GM19328 (cell line): ENCODE results near the gene CACNA1G.

Source experiments
- ATAC-seq: cut with Tn5 transposase; IDR thresholded peaks from one replicate; pipeline ENCODE4 v1.9.1; 2021; ENCODE audit warnings: mild to moderate bottlenecking, moderate library complexity; ENCODE audit not compliant: unreplicated experiment

Gene CACNA1G

DNA sequence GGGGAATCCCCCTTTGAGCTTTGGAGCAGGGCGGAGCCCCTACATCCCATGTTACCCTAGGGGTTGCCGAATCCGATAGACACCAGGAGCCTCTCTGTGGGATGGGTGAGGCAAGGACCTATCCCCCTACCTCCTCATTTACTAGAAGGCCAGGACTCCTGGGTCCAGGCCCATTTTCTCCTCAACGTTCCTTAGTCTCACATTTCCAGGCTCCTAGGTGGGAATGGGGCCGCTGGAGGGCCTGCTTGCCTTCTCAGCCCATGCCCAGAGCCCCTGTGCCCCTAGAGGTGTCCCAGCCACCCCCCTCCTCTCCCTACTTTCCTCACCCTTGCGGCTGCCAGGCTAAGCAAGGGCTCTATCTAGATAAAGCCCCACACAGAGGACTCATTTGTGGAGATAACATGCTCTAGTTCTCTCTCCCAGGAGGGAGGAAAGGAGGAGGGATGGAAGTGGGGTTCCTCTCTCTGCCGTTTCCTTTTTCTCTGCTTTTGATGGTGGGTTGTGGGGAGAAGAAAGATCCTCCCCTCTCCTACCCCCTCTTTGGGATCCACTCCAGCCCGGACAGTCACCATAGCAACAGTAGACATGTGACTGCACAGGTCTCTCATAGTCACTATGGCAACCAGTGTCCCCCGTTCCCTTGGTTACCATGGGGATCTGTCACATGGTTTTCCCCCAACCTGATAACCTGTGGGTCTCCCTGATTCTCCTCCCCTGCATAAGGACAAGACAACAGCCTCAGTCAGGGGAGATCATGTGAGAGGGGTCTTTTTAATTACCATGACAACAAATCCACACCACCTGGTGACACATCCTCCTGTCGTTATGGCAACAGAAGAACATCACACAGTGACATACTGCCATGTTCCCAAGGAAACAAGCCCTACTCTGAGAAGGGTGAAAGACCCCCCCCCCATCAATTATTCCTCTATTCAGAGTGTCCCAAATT is 5.2 kb downstream of the CACNA1G start:
- ATAC-seq, result no peak

DNA sequence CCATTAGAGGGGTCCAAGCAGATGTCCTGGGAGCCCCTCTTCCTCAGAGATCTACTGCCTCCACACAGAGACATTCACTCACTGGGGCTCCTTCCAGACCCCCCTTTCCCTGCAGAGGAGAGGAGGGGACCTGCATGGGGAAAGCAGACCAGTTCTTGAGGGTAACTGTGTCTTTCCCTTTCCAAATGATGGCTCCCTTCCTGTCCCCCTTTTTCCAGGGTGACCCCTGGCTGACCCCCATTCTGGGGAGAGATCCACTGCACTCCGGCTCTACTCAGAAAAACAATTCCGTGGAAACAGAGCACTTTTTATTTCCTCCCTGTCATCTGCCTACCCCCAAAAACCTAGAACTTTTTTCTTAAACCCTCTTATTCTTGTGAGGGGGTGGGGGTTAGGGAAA is 6.4 kb downstream of the CACNA1G start:
- ATAC-seq, result no peak

DNA sequence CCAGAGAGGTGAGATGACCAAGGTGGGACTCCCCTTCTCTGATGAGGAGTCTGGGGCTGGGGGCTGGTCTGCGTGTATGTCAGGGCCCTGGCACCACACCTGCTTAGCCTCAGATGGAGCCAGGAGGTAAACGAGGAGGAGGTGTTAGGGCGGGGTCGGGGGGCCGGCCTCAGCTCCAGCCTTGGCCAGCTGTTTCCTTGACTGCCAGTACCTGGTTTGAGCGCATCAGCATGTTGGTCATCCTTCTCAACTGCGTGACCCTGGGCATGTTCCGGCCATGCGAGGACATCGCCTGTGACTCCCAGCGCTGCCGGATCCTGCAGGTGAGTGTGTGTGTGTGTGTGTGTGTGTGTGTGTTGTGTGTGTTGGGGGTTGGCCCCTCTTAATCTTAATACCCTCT is 8.1 kb downstream of the CACNA1G start:
- ATAC-seq, result no peak

DNA sequence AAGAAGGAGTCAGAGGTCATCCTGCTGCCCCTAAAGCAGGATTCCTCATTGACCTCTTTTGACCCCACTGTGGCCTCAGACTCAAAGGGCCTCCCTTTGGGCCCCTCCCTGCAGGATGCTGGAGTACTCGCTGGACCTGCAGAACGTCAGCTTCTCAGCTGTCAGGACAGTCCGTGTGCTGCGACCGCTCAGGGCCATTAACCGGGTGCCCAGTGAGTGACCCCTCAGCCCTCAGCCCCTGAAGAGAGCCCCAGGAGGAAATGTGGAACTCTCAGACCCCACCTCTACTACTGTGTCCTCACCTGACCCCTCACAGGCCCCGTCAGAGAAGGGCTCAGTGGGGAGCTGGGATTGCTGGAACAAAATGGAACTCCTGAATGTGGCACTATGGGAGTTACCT is 9.1 kb downstream of the CACNA1G start:
- ATAC-seq, result no peak

DNA sequence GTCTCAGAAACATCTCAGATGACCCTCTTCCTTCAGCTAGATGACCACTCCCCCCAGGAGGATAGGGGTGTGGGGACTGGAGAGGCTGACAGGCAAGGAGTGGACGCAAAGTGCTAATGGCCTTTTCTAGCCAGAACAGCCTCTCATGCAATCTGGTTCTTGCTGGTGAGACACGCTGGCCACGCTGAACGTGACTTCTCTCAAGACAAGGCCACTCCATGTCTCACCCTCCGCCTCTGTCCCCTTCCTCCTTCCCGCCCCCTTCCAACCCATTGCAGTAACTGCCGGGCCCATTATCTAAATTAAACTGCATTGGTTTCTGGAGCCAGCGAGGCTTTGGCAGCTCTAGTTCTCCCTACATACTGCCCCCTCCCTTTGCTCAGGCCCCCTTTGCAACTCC is 9.5 kb downstream of the CACNA1G start:
- ATAC-seq, result no peak

DNA sequence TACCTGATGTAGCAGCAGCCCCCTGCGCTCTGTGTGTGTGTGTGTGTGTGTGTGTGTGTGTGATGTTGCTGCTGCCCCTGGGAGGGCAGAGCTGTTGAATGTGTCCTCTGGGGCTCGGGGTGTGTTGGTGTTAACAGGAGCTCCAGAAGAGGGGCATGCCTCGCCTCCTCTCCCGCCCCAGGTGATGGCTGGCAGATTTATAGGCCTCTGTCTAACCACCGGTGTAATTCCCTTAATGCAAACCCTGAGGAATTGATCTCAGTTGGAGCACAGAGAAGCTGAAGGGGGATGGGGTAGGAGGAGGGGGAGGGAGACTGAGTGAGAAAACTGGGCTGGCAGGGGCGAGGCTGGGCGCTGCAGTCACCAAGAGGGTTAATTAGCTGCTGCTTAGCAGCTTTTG is 10.0 kb downstream of the CACNA1G start:
- ATAC-seq, result no peak

DNA sequence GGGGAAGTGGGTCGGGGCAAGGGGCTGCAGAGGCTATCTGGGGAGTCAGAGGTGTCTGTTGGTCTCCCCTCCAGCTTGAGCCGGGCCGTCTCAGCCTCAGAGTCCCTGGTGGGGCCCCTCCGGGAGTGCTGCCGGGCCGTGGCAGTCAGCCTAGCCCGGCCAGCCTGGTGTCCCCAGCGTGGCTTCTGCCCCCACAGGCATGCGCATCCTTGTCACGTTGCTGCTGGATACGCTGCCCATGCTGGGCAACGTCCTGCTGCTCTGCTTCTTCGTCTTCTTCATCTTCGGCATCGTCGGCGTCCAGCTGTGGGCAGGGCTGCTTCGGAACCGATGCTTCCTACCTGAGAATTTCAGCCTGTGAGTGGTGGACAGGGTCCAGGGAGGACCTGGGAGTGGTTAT is 11.2 kb downstream of the CACNA1G start:
- ATAC-seq, result no peak

DNA sequence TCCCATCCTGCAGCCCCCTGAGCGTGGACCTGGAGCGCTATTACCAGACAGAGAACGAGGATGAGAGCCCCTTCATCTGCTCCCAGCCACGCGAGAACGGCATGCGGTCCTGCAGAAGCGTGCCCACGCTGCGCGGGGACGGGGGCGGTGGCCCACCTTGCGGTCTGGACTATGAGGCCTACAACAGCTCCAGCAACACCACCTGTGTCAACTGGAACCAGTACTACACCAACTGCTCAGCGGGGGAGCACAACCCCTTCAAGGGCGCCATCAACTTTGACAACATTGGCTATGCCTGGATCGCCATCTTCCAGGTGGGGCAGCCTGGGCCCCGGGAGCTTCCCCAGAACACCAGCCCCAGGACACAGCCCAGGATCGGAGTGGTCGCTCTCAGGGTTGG is 12.0 kb downstream of the CACNA1G start:
- no peak for ATAC-seq

DNA sequence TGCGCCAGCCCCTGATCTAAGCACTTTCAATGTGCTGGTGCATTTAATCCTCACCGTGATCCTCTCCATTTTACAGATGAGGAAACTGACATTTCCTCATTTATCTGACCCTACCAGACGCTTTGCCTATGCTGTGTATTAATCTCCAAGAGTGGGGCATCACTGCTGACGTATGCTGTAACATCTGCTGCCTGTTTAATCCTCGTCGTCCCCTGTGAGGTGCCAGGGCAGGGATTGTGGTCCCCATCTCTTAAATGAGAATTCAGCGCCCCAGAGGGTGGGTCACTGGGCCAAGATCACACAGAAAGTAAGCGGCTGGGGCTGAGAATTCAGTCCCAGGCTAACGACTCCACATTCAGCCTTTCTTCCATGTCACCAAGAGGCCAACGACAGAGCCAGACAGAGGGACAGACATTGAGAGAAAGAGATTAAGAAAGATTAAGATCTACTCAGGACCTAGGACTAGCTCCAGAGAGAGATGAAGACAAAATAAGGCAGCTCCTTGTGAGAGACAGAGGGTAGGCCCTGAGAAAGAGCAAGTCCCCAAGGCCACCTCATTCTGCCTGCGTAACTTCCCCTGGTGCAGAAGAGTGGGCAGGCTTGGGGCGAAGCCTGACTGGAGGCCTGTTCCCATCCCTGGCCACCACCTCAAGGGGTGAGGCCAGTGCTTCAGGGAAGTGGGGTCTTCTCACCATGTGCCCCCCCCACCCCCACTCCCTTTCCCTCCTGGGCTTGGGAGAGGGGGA is 13.5 kb downstream of the CACNA1G start:
- ATAC-seq, result no peak

DNA sequence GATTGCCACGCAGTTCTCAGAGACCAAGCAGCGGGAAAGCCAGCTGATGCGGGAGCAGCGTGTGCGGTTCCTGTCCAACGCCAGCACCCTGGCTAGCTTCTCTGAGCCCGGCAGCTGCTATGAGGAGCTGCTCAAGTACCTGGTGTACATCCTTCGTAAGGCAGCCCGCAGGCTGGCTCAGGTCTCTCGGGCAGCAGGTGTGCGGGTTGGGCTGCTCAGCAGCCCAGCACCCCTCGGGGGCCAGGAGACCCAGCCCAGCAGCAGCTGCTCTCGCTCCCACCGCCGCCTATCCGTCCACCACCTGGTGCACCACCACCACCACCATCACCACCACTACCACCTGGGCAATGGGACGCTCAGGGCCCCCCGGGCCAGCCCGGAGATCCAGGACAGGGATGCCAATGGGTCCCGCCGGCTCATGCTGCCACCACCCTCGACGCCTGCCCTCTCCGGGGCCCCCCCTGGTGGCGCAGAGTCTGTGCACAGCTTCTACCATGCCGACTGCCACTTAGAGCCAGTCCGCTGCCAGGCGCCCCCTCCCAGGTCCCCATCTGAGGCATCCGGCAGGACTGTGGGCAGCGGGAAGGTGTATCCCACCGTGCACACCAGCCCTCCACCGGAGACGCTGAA is 15.2 kb downstream of the CACNA1G start:
- ATAC-seq, result no peak

DNA sequence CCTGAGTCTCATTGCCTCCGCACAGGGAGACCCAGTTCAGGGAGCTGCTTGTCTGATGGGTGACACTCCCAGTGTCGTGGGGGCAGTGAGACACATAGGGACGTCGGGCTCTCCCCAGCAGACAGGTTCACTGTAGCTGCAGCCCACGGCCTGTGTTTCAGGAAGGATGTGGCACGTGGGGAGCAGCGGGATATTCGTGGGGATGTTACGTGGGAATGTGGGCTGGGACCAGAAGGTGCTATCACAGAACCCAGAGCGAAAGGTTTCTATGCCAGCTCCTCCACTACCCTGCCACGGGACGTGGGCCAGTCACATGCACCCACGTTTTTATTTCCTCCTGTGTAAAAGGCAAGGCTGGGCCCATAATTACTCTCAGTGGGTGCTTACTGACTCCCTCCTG is 16.3 kb downstream of the CACNA1G start:
- ATAC-seq, result no peak

DNA sequence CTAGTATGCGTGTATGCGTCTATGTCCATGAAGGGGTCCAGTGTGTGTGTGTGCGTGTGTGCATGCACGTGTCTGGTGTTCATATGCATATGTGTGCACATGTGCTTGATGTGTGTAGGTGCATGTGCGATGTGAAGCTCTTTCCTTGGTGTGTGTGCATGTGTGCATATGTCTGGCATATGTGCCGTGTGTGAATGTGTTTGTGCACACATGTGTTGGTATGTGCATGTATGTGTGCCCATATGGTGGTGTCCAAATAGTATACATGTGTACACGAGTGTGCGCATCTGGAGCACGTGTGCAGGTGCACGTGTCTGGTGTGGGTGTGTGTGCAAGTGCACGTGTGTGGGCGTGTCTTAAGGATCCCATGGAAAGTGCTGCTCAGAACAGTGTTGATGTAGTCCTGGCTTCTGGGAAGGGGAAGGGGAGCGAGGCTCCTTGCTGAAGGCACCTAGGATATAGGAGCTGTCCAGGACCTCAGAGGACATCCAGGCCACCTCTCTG is 17.0 kb downstream of the CACNA1G start:
- ATAC-seq, result no peak

DNA sequence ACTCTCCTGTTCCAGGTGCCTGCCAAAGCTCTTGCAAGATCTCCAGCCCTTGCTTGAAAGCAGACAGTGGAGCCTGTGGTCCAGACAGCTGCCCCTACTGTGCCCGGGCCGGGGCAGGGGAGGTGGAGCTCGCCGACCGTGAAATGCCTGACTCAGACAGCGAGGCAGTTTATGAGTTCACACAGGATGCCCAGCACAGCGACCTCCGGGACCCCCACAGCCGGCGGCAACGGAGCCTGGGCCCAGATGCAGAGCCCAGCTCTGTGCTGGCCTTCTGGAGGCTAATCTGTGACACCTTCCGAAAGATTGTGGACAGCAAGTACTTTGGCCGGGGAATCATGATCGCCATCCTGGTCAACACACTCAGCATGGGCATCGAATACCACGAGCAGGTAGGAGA is 17.7 kb downstream of the CACNA1G start:
- ATAC-seq, result no peak

DNA sequence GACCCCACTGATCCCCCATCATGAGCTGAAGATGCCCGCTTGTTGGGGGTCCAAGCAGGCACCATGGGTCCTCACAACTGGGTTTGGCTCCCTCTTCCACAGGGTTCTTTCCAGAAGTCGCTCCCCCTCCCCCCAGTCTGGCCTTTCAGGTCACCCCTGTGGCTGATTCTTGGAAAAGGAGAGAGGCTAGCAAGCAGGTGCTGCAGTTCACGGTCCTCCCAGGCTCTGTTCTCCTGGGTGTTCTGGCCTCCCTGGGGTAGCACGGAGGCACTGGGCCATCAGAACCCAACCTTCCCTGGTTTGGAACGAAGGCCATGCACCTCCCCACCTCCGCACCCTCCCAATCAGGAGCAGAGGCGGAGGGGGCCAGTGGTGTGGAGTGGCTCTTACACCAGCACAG is 18.9 kb downstream of the CACNA1G start:
- ATAC-seq, result no peak

DNA sequence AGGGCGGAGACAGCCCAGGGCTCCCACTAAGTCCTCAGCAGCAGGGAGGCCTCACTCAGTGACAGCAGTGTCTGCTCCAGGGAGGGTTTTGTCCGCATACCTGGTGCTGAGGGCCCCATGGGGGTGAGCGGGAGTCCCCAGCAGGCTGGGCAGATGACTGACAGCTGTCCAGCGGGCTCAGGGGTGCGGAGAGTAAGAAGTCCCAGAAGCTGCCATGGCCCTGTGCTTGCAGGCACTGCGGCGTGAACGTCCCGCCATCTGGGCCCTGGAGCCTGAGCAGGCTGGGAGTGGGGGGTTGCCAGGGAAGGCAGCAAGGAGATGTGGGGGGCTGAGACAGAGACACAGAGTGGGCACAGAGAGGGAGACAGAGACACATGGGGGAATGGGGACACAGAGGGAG is 20.1 kb downstream of the CACNA1G start:
- no peak for ATAC-seq

DNA sequence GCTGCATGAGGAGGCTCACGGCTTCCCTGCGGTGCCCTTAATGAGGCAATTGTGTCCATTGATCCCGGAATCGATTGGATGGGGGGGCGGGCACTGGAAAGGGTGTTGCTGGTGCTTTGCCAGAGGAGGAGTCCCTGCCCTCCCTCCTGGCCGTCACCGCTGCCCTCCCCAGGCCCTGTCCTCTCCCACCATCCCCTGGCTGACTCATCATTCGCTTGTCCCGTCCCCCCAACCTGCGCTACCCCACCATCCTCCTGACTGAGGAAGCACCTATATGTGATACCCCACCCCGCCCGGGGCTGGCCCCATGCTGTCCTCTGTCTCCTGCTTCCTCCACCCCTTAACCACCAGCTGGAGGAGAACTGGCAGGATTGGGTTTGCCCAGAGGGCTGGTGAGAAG is 20.8 kb downstream of the CACNA1G start:
- no peak for ATAC-seq

DNA sequence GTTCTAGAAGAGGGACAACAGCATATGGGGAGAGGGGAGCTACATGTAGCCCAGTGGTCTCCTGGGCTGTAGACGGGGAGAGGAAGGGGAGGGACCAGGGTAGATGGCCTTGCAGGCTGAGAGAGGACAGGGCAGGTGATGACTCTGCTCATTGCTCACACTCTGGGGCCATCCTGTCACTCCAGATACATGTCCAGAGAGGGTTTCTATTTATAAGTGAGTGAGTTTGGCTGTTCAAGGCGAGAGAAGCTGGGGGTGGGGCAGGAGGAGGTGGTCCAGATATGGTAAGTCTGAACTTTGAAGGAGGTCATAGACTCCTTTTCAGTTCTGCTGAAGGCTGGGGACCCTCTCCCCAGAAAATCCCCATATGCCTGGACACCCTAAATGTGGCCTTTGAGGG is 22.2 kb downstream of the CACNA1G start:
- ATAC-seq, result no peak

DNA sequence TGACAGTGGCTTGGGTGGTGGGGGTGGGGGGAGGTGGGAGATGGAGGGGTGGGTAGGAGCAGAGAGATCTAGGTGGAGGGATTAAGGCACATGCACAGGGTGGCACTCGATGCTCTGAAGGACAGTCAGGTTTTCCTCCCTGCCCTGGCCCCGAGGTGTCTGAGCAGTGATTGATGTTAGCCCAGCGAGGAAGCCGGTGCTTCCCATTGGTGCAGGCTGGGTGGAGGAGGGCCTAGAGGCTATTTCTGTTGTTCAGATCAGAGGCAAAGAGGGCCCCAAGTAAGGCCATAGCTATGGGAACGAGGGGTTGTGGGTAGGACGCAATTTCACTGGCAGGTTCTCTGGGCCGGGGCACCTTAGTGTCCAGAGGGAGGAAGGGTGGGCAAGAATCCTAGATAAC is 23.1 kb downstream of the CACNA1G start:
- no peak for ATAC-seq

DNA sequence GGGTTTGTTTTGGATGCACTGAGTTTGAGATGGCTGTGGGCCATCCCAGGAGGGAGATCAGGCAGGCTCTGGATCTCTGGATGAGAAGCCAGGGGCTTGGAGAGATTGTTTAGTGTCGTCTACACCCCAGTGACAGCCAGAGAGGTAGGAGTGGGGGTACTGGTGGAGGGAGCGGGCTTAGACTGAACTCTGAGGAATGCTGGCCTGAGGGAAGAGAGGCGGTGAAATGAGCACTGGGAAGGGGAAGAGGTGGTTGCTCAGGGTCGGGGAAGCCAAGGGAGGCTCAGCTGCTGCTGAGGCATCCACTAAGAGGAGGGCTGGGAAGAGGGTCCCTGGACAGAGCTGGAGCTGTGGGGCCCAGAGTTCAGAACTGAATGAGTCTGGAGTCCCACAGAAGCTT is 23.6 kb downstream of the CACNA1G start:
- no peak for ATAC-seq

DNA sequence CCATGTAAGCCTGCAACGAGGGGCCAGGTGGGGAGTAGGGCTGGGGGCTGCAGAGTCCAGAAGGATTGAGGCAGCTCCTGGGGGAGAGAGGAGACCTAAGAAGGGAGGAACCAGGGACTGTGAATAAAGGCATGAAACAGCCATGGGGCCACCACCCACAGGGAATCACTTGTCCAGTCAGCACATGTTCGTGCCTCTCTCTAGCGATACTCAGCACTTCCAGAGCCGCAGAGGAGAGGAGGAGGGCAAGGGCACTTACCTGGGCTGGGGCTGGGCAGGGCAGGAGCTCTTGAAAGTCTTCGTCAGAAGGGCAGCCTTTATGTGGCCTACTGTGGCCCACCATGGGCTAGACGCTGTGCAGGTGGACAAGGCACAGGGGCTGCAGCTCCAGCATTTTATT is 24.2 kb downstream of the CACNA1G start:
- no peak for ATAC-seq

DNA sequence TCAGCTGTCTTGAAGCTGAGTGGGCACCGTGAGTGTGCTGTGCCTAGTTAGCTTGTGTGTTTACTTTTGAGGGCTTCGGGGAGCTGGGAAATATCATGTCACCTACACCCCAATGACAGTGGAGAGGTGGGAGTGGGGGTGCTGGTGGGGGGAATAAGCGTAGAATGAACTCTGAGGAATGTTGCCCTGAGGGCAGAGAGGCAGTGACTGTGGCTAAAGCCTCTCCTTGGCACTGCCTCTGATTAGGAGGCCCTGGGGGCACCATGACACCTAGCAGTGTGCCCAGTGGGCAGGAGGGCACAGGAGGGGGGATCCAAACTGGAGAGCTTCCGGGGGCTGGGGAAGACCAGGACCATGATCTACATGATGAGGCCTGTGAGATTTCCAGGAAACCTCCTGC is 24.8 kb downstream of the CACNA1G start:
- ATAC-seq, result no peak

DNA sequence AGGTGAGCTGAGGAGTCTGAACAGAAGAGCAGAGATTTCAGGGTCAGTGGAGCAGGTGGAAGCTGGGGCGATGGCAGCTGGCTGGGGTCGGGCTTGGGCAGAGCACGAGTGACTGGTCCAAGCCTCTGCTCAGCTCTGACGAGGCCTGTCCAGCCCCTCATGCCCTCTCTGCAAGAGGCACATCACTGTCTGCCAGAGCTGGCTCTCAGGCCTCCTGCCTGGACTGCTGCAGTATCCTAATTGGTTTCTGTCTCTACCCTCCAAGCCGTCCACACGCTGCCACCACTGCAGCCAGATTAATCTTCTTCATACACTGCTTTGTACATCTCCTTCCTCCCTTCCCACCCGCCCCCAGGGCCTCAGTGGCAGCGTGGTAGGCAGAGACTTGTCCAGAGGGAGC is 25.4 kb downstream of the CACNA1G start:
- no peak for ATAC-seq
